Adipocyte (in vitro differentiated cells): ENCODE results near the gene ATP7B.

Experiments
- DNase-seq: peaks from one replicate; pipeline ENCODE4 v3.0.0-alpha.2; 2015; ENCODE audit warnings: low read depth
- H3K27me3 ChIP-seq: replicated peaks from 2 replicates; pipeline ENCODE4 v1.7.0; 2013; ENCODE audit warnings: mild to moderate bottlenecking, low read length, moderate library complexity; ENCODE audit not compliant: control insufficient read depth, insufficient read depth
- H3K36me3 ChIP-seq: 2 replicates; pipeline ENCODE4 v1.7.0; 2013; ENCODE audit warnings: low read length, mild to moderate bottlenecking, moderate library complexity; ENCODE audit not compliant: control insufficient read depth, insufficient read depth, severe bottlenecking
- H3K4me1 ChIP-seq: 2 replicates; pipeline ENCODE4 v1.7.0; 2013; ENCODE audit warnings: mild to moderate bottlenecking, low read length, moderate library complexity; ENCODE audit not compliant: control insufficient read depth, insufficient read depth
- H3K4me3 ChIP-seq: 2 replicates; pipeline ENCODE4 v1.7.0; 2013; ENCODE audit warnings: mild to moderate bottlenecking, low read length, moderate library complexity
- H3K9ac ChIP-seq: 2 replicates; pipeline ENCODE4 v1.7.0; 2013; ENCODE audit warnings: mild to moderate bottlenecking, low read length, moderate library complexity
- H3K9me3 ChIP-seq: 2 replicates; pipeline ENCODE4 v1.7.0; 2013; ENCODE audit warnings: mild to moderate bottlenecking, low read length, moderate library complexity; ENCODE audit not compliant: control insufficient read depth

Gene ATP7B

DNA sequence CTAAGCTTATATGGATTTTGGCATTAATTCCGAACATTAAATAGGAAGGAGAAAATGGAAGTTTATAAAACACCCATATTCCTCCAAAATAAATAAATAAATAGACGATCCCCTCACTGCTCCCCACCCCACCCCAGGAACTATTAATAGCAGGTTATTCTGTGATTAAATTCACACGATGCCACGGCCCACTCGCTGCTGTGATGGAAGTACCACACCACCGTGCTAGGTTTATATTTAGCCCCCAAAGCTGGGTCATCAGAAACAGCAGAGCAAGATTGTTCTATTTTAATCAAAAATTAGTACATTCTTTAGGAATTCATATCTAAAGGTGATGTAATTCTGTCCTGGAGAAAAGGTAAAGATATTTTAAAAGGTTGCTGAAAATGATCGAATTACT is 84.1 kb downstream of the ATP7B start:
- Histone ChIP-seq H3K4me1 (no peaks in the 10 kb centered on the region), H3K36me3 (no peaks in the 10 kb centered on the region), H3K27me3 (peaks cover 20% of the 10 kb centered on the region), H3K9me3 (no peaks in the 10 kb centered on the region), H3K4me3 (no peak overlapping the region), H3K9ac (no peak overlapping the region)
- no peak for DNase-seq

- H3K4me1 ChIP-seq, result no peaks in the 10 kb centered on the region
- no peaks in the 10 kb centered on the region for H3K36me3 ChIP-seq
- no peak overlapping the region for H3K4me3 ChIP-seq
- DNase-seq, result no peak
- H3K27me3 ChIP-seq, result peaks cover 26% of the 10 kb centered on the region
- H3K9me3 ChIP-seq, result no peaks in the 10 kb centered on the region
- H3K9ac ChIP-seq, result no peak overlapping the region
These were observed 84.7 kb downstream of the ATP7B start for GRCh38 chr13:51926528-51926885.

GRCh38 chr13:51925865-51926527 is 85.3 kb downstream of the ATP7B start:
- no peaks in the 10 kb centered on the region for H3K36me3 ChIP-seq
- H3K4me3 ChIP-seq, result no peak overlapping the region
- no peak for DNase-seq
- H3K27me3 ChIP-seq, result peaks cover 29% of the 10 kb centered on the region
- H3K9me3 ChIP-seq, result no peaks in the 10 kb centered on the region
- no peak overlapping the region for H3K9ac ChIP-seq
- no peaks in the 10 kb centered on the region for H3K4me1 ChIP-seq

GRCh38 chr13:51924756-51925544 is 86.3 kb downstream of the ATP7B start:
- DNase-seq, result no peak
- Histone ChIP-seq H3K36me3 (no peaks in the 10 kb centered on the region), H3K9ac (no peak overlapping the region), H3K4me3 (no peak overlapping the region), H3K9me3 (no peaks in the 10 kb centered on the region), H3K4me1 (no peaks in the 10 kb centered on the region), H3K27me3 (peaks cover 37% of the 10 kb centered on the region)

GRCh38 chr13:51923983-51924539 is 87.2 kb downstream of the ATP7B start:
- Histone ChIP-seq H3K4me1 (no peaks in the 10 kb centered on the region), H3K27me3 (peaks cover 33% of the 10 kb centered on the region), H3K9ac (no peak overlapping the region), H3K4me3 (no peak overlapping the region), H3K36me3 (no peaks in the 10 kb centered on the region), H3K9me3 (no peaks in the 10 kb centered on the region)
- peak; percentile 3 for DNase-seq

DNA sequence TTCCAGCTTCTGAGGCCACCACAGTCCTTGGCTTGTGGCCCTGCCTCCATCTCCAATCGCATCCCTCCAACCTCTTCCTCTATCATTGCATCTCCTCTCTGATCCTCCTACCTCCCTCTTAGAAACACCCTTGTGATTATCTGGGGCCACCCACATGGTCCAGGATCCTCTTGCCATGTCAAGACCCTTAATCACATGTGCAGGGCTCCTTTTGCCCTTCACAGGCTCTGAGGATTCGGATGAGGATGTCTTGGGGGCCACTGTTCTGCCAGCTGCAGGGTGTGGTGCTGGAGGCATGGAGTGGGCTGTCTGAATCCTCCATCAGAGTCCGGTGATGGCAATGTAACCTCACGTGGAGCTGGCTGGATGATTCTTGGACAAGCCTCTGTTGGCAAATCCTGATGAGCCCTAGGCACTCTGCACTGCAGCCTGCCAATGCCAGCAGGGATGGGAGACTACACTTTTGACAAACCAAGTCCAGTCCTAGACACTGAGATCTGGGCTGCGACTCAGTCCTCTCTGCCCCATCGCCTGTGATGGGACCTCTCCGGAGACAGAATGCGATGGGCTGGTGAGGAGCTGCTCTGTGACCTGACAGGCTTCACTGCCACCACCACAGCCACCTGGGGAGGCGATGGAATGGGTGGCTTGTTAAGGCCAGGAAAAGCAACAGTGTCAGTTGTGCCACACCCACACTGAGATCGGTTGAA is 88.3 kb downstream of the ATP7B start:
- H3K4me1 ChIP-seq, result no peaks in the 10 kb centered on the region
- no peaks in the 10 kb centered on the region for H3K9me3 ChIP-seq
- H3K9ac ChIP-seq, result no peak overlapping the region
- no peak for DNase-seq
- peaks cover 32% of the 10 kb centered on the region for H3K27me3 ChIP-seq
- no peaks in the 10 kb centered on the region for H3K36me3 ChIP-seq
- no peak overlapping the region for H3K4me3 ChIP-seq

- Histone ChIP-seq H3K36me3 (no peaks in the 10 kb centered on the region), H3K4me1 (no peaks in the 10 kb centered on the region), H3K9me3 (no peaks in the 10 kb centered on the region), H3K4me3 (no peak overlapping the region), H3K27me3 (peaks cover 39% of the 10 kb centered on the region), H3K9ac (no peak overlapping the region)
- DNase-seq, result no peak
These were observed 89.2 kb downstream of the ATP7B start for GRCh38 chr13:51921790-51922740.

DNA sequence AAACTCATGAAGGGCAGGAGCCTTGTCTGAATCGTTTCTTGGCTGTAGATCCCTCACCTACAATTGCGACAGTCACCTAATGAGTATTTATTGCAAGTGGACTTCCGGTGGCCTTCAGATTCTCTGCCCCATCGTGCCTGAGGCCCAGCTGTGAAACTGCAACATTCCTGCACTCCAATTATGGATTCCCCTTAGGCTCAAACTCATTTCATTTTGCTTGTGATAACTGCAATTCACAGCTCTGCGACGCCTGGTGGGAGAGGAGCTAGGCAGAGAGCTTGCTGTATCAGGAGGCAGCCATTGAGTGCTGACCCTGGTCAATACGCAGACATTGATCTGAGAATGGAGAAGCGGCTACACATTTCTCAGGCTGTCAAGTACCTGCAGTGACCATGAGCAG is 90.5 kb downstream of the ATP7B start:
- no peaks in the 10 kb centered on the region for H3K9me3 ChIP-seq
- H3K36me3 ChIP-seq, result no peaks in the 10 kb centered on the region
- peaks cover 46% of the 10 kb centered on the region for H3K27me3 ChIP-seq
- no peak overlapping the region for H3K9ac ChIP-seq
- H3K4me1 ChIP-seq, result no peaks in the 10 kb centered on the region
- H3K4me3 ChIP-seq, result no peak overlapping the region
- no peak for DNase-seq

DNA sequence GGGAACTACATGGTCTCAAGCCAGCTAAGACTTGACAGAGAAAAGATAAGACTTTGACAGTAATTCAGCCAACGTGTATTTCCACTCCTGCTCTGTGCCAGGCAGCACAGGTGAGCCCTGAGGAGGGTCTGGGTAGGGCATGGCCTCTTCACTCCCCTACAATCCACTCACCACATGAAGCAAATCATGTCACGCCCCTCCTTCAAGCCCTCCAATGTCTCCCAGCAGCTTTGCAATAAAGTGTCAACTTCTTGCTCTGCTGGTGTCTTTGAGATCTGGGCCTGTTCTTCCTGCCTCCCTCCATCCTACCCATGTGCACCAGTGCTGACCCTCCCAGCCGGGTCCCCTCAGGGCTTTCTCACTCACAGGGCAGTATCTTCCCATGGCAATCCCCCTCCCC is 91.0 kb downstream of the ATP7B start:
- peaks cover 46% of the 10 kb centered on the region for H3K27me3 ChIP-seq
- no peaks in the 10 kb centered on the region for H3K9me3 ChIP-seq
- H3K36me3 ChIP-seq, result no peaks in the 10 kb centered on the region
- DNase-seq, result no peak
- no peak overlapping the region for H3K4me3 ChIP-seq
- H3K4me1 ChIP-seq, result no peaks in the 10 kb centered on the region
- H3K9ac ChIP-seq, result no peak overlapping the region

DNA sequence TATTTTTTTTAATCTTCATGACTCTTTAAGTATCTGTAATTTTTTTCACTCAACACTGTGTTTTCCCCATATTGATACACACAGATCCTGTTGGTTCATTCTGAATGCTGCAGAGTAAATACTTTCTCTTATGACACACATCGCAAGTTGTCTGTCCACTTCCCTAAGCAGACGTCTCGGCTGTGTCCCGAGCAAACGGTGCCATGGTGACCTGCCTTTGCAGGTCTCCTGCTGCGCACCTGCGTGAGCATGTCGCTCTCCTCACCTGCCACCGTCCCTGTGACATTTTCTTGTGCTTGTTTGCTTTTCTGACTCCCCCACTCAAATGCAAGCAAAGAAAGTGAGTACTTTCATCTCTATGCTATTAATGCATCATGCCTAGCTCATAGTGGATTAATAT is 91.7 kb downstream of the ATP7B start:
- Histone ChIP-seq H3K36me3 (no peaks in the 10 kb centered on the region), H3K4me3 (no peak overlapping the region), H3K27me3 (peaks cover 46% of the 10 kb centered on the region), H3K9me3 (no peaks in the 10 kb centered on the region), H3K4me1 (no peaks in the 10 kb centered on the region), H3K9ac (no peak overlapping the region)
- DNase-seq, result no peak
